Neural cell (in vitro differentiated cells): Measurements from ENCODE around the gene CCNB1IP1. TPM values are rescaled to one million over a fixed set of nuclear protein-coding genes. Genes with fewer than 3 reads are reported as not detected.

Experiments used
- H2AFZ ChIP-seq: fragments of 200-600, 300-800 bp; sonication (generic), shearing (Covaris generic); 2 replicates; pipeline ENCODE4 v1.6.0; 2014; ENCODE audit warnings: low read depth, mild to moderate bottlenecking, antibody characterized with exemption, low read length, moderate library complexity
- H3F3A ChIP-seq: fragments of 200-600 bp; shearing (Covaris generic); 2 replicates; pipeline ENCODE4 v1.6.1; 2016; ENCODE audit warnings: mild to moderate bottlenecking, moderate library complexity, mixed read lengths, antibody characterized with exemption, low read length; ENCODE audit not compliant: insufficient read depth, poor library complexity, severe bottlenecking
- H3K27ac ChIP-seq: fragments of 200-600, 300-800 bp; sonication (generic), shearing (Covaris generic); 2 replicates; pipeline ENCODE4 v1.5.1; 2014; ENCODE audit warnings: mild to moderate bottlenecking, low read length, moderate library complexity
- H3K27me3 ChIP-seq: fragments of 300-800, 200-600 bp; sonication (generic), shearing (Covaris generic); 2 replicates; pipeline ENCODE4 v1.6.0; 2014; ENCODE audit warnings: mild to moderate bottlenecking, low read depth, low read length, moderate library complexity; ENCODE audit not compliant: insufficient read depth
- H3K36me3 ChIP-seq: fragments of 300-800, 200-600 bp; sonication (generic), shearing (Covaris generic); 2 replicates; pipeline ENCODE4 v1.5.1; 2014; ENCODE audit warnings: mild to moderate bottlenecking, antibody characterized with exemption, low read length, moderate library complexity; ENCODE audit not compliant: insufficient read depth
- H3K4me2 ChIP-seq: fragments of 300-800, 200-600 bp; sonication (generic), shearing (Covaris generic); 2 replicates; pipeline ENCODE4 v1.6.0; 2014; ENCODE audit warnings: mild to moderate bottlenecking, low read length
- H3K4me3 ChIP-seq: fragments of 300-800, 200-600 bp; sonication (generic), shearing (Covaris generic); 2 replicates; pipeline ENCODE4 v1.5.1; 2014; ENCODE audit warnings: mild to moderate bottlenecking, low read length, moderate library complexity
- H3K79me2 ChIP-seq: fragments of 200-600 bp; shearing (Covaris generic); replicated peaks from 2 replicates; pipeline ENCODE4 v1.6.0; 2014; ENCODE audit warnings: mild to moderate bottlenecking, low read length, moderate library complexity; ENCODE audit not compliant: insufficient read depth
- H3K9ac ChIP-seq: fragments of 300-800, 200-600 bp; sonication (generic), shearing (Covaris generic); 2 replicates; pipeline ENCODE4 v1.6.1; 2016; ENCODE audit warnings: mild to moderate bottlenecking, low read length, mixed read lengths
- H3K9me2 ChIP-seq: fragments of 200-600 bp; shearing (Covaris generic); 2 replicates; pipeline ENCODE4 v1.6.1; 2016; ENCODE audit warnings: mild to moderate bottlenecking, low read length, mixed read lengths; ENCODE audit not compliant: insufficient read depth
- H3K9me3 ChIP-seq: fragments of 200-600, 300-800 bp; sonication (generic), shearing (Covaris generic); 2 replicates; pipeline ENCODE4 v1.6.1; 2016; ENCODE audit warnings: mild to moderate bottlenecking, mixed run types, low read length, moderate library complexity, mixed read lengths
- H4K20me1 ChIP-seq: fragments of 200-600 bp; shearing (Covaris generic); 2 replicates; pipeline ENCODE4 v1.6.1; 2016; ENCODE audit warnings: mild to moderate bottlenecking, mixed run types; ENCODE audit not compliant: insufficient read depth
- EP300 ChIP-seq: fragments of 450-650 bp; conservative IDR thresholded peaks from 2 replicates; pipeline ENCODE4 v1.6.1; 2014; ENCODE audit warnings: antibody characterized with exemption, mild to moderate bottlenecking, moderate library complexity; ENCODE audit not compliant: poor library complexity, severe bottlenecking
- EZH2 ChIP-seq: fragments of 200-600, 300-800 bp; shearing (Covaris generic), sonication (generic); IDR thresholded peaks from 2 replicates; pipeline ENCODE4 v1.6.1; 2014; ENCODE audit warnings: antibody characterized with exemption, low read length, borderline replicate concordance, mild to moderate bottlenecking; ENCODE audit not compliant: insufficient read depth, poor library complexity, severe bottlenecking
- MXI1 ChIP-seq: fragments of 450-650 bp; conservative IDR thresholded peaks from 2 replicates; pipeline ENCODE4 v1.6.1; 2014; ENCODE audit warnings: antibody characterized with exemption, mild to moderate bottlenecking; ENCODE audit not compliant: poor library complexity, severe bottlenecking
- POLR2AphosphoS5 ChIP-seq: IDR thresholded peaks from 2 replicates; pipeline ENCODE4 v1.6.1; 2012
- RAD21 ChIP-seq: fragments of 450-650 bp; conservative IDR thresholded peaks from 2 replicates; pipeline ENCODE4 v1.6.1; 2014; ENCODE audit warnings: antibody characterized with exemption, mild to moderate bottlenecking, moderate library complexity
- SMC3 ChIP-seq: fragments of 450-650 bp; conservative IDR thresholded peaks from 2 replicates; pipeline ENCODE4 v1.6.1; 2014; ENCODE audit warnings: antibody characterized with exemption, mild to moderate bottlenecking, moderate library complexity; ENCODE audit not compliant: poor library complexity
- TAF1 ChIP-seq: IDR thresholded peaks from 2 replicates; pipeline ENCODE4 v1.6.1; 2012; ENCODE audit warnings: low read depth
- polyA plus RNA-seq: library from polyadenylated mRNA; depleted of rRNA; stranded (reverse); fragments of >200 nt; gene quantifications from 2 replicates; pipeline ENCODE4 v1.2.3, GENCODE V29; 2014
- TF ChIP-seq, protein P1 (sequence below): IDR thresholded peaks from 2 replicates; pipeline ENCODE4 v1.6.1; 2012; ENCODE audit warnings: borderline replicate concordance
- TF ChIP-seq, protein P2 (sequence below): fragments of 450-650 bp; IDR thresholded peaks from 2 replicates; pipeline ENCODE4 v1.5.1; 2014; ENCODE audit warnings: antibody characterized with exemption, mild to moderate bottlenecking, moderate library complexity; ENCODE audit not compliant: poor library complexity, severe bottlenecking

The CCNB1IP1 gene
- polyA plus RNA-seq, 1 donor from 2014 or later, result 67.2 TPM

DNA sequence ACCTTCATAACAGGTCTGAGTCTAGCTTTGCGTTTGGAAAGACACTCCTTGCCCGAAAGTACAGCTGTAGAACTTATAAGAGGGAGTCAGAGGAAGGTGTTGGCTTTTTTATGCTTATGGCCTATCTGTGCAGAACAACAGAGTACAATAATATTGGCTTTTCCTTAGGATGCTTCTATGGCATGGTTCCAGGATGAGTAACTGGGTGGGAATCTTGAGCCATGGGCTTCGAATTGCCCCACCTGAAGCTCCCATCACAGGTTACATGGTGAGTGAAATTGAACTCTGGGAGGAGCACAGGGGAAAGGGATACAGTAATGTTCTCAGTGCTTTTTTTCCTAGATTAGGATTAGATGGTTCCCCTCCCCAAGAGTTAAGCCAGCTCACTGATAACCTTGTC lies 23.3 kb upstream of the CCNB1IP1 start:
- Histone ChIP-seq H3K4me2 (no peak overlapping the region), H3K27ac (no peak overlapping the region), H2AFZ (no peak overlapping the region), H3K27me3 (no peaks in the 10 kb centered on the region), H3K79me2 (no peaks in the 10 kb centered on the region), H3K9me2 (no peaks in the 10 kb centered on the region), H3K4me3 (no peak overlapping the region), H3K36me3 (peaks cover 5% of the 10 kb centered on the region), H4K20me1 (no peaks in the 10 kb centered on the region), H3F3A (no peaks in the 10 kb centered on the region), H3K9me3 (no peaks in the 10 kb centered on the region), H3K9ac (no peak overlapping the region)
- TF ChIP-seq MXI1 (no peak), EZH2 (no peak), SMC3 (no peak), POLR2AphosphoS5 (no peak), EP300 (no peak), TAF1 (no peak), RAD21 (no peak)
- TF ChIP-seq, protein P1, sequence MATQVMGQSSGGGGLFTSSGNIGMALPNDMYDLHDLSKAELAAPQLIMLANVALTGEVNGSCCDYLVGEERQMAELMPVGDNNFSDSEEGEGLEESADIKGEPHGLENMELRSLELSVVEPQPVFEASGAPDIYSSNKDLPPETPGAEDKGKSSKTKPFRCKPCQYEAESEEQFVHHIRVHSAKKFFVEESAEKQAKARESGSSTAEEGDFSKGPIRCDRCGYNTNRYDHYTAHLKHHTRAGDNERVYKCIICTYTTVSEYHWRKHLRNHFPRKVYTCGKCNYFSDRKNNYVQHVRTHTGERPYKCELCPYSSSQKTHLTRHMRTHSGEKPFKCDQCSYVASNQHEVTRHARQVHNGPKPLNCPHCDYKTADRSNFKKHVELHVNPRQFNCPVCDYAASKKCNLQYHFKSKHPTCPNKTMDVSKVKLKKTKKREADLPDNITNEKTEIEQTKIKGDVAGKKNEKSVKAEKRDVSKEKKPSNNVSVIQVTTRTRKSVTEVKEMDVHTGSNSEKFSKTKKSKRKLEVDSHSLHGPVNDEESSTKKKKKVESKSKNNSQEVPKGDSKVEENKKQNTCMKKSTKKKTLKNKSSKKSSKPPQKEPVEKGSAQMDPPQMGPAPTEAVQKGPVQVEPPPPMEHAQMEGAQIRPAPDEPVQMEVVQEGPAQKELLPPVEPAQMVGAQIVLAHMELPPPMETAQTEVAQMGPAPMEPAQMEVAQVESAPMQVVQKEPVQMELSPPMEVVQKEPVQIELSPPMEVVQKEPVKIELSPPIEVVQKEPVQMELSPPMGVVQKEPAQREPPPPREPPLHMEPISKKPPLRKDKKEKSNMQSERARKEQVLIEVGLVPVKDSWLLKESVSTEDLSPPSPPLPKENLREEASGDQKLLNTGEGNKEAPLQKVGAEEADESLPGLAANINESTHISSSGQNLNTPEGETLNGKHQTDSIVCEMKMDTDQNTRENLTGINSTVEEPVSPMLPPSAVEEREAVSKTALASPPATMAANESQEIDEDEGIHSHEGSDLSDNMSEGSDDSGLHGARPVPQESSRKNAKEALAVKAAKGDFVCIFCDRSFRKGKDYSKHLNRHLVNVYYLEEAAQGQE, result no peak
- TF ChIP-seq, protein P2, sequence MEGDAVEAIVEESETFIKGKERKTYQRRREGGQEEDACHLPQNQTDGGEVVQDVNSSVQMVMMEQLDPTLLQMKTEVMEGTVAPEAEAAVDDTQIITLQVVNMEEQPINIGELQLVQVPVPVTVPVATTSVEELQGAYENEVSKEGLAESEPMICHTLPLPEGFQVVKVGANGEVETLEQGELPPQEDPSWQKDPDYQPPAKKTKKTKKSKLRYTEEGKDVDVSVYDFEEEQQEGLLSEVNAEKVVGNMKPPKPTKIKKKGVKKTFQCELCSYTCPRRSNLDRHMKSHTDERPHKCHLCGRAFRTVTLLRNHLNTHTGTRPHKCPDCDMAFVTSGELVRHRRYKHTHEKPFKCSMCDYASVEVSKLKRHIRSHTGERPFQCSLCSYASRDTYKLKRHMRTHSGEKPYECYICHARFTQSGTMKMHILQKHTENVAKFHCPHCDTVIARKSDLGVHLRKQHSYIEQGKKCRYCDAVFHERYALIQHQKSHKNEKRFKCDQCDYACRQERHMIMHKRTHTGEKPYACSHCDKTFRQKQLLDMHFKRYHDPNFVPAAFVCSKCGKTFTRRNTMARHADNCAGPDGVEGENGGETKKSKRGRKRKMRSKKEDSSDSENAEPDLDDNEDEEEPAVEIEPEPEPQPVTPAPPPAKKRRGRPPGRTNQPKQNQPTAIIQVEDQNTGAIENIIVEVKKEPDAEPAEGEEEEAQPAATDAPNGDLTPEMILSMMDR, result no peak

DNA sequence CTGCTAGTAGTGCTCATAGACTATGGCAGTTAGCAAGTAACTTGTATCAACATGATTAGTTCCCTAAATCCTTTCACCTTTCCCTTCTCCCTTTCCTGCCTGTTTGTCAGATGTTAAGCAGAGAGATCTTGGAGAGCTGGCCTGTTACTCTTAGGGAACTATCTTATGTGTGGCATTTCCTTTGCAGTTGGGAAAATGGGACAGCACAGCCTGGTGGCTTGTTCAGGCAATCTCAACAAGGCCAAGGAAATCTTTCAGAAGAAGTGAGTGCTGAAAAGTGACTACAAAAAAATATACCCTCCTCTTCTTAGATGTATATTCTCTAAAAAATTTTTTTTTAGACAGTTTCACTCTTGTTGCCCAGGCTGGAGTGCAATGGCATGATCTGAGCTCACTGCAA lies 17.8 kb upstream of the CCNB1IP1 start:
- Histone ChIP-seq H3K4me2 (no peak overlapping the region), H3K9ac (no peak overlapping the region), H3K4me3 (no peak overlapping the region), H3K9me2 (no peaks in the 10 kb centered on the region), H4K20me1 (no peaks in the 10 kb centered on the region), H3K36me3 (peaks cover 5% of the 10 kb centered on the region), H3K27me3 (no peaks in the 10 kb centered on the region), H3K27ac (no peak overlapping the region), H3F3A (no peaks in the 10 kb centered on the region), H3K9me3 (no peaks in the 10 kb centered on the region), H3K79me2 (no peaks in the 10 kb centered on the region), H2AFZ (no peak overlapping the region)
- TF ChIP-seq SMC3 (no peak), RAD21 (no peak), TAF1 (no peak), POLR2AphosphoS5 (no peak), MXI1 (no peak), EZH2 (no peak), EP300 (no peak)
- TF ChIP-seq, protein P2, result no peak
- TF ChIP-seq, protein P1, result no peak
